SU-DHL-6 (cell line): ENCODE data around the gene CNOT4.

Experiments
- EZH2phosphoT487 ChIP-seq: fragments of 200-600 bp; sonication (generic), shearing (Covaris generic); conservative IDR thresholded peaks from 2 replicates; pipeline ENCODE4 v1.6.1; 2018; ENCODE audit warnings: mild to moderate bottlenecking, antibody characterized with exemption, low read length, moderate library complexity, mixed read lengths
- TF ChIP-seq, protein P1 (sequence below): fragments of 200-600 bp; sonication (generic); IDR thresholded peaks from one replicate; pipeline ENCODE4 v1.5.1; 2017; ENCODE audit warnings: antibody characterized with exemption, mild to moderate bottlenecking, low read length, moderate library complexity; ENCODE audit not compliant: insufficient read depth, poor library complexity, severe bottlenecking

DNA sequence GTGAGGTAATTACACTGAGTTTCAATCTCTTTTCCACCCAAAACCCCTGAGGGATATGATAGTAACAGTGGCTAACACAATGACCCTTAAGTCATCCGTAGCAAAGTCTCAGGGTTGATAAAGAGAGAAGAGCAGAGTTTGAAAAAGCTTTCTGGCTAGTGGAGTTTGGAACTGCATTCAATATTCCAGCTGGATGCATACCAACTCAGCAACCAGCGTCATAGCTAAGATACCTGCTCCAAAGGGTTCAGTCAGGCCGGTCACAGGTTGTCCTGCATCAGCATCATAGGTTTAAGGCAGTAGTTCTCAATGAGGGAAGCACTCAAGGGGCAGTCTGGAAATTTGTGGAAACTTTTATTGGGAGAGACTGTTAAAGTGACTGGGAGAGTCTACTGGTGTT, 93.5 kb downstream of the CNOT4 start:
- no peak for TF ChIP-seq EZH2phosphoT487
- TF ChIP-seq, protein P1, sequence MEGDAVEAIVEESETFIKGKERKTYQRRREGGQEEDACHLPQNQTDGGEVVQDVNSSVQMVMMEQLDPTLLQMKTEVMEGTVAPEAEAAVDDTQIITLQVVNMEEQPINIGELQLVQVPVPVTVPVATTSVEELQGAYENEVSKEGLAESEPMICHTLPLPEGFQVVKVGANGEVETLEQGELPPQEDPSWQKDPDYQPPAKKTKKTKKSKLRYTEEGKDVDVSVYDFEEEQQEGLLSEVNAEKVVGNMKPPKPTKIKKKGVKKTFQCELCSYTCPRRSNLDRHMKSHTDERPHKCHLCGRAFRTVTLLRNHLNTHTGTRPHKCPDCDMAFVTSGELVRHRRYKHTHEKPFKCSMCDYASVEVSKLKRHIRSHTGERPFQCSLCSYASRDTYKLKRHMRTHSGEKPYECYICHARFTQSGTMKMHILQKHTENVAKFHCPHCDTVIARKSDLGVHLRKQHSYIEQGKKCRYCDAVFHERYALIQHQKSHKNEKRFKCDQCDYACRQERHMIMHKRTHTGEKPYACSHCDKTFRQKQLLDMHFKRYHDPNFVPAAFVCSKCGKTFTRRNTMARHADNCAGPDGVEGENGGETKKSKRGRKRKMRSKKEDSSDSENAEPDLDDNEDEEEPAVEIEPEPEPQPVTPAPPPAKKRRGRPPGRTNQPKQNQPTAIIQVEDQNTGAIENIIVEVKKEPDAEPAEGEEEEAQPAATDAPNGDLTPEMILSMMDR: no peak
